ENCODE results near the gene MYOM3.

MYOM3 gene

DNA sequence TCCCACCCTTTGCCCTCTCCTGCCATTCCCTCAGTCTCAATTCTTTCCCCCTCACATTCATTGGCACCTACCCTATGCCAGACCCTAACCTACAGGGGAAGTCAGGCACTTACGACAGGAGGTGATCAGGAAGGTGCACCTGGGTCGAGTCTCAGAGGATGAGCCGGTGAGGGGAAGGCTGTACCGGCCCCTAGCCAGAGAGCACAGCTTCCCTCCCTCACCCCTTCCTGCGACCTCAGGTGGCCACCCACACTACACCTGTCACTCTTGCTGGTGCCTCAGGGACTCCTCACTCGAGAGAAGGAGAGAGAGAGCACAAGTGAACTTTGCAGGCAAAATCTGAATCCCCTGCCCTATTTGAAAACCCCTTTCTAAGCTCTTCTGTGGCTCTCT, 1.7 kb upstream of the MYOM3 start:
- DNase-seq = no peak

DNA sequence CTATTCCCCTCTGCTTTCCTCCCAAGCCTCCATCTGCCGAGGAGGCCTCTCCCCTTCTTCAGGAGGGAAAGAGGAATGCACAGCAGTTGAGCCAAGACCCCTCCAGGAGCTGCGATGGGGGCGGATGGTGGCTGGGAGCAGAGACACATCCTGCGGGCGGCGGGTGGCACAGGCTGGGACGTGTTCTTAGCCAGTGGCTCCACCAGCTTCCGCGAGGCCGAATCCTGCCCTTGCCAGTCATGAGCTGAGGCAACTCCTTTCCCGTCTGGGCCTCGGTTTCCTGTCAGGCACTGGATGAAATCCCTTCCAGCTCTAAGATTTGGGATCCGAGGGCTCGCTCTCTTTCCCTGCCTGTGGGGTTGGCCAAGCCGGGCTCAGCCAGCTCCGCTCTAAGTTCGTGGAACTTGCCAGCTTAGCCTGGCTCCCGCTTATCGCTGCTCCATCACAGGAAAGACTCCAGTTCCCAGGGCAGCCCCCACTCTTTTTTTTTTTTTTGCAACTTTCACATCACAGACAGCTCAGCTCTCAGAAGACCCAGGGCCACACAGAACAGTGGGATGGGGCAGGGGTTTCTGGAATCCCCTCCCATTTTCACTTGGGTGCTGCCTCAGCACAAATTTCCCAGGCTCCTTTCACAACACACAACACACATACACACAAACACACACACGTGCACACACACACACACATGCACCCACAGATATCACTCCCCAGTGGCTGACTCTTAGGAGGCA, 506 bp downstream of the MYOM3 start:
- DNase-seq = no peak

DNA sequence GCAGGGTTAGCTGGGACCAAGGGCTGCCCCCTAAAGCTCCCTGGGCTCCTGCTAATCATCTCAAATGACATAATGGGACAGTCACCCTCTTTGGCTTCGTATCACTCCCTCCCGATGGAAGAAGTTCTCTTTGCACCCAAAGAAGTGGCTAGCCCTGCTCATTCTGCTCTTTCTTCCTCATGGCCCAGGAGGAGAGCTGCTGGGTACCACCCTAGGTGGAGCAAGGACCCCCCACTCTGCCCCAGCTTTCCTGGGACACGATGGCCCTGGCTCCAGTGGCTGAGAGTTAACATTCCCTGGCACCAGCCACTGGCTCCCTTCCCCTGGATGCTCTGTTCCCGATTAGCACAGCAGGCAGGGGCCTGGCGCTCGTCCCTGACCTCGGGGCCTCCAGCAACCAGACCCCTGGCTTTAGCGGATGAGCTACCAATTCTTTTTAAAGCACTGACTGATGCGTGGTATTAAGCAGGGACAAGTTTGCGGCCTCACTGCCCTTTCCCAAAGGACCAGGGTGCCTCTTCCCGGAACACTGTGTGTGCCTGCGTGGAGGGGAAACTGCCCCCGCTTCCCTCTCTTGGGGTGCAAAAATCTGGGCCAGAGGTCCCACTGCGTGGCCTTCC, 1.2 kb downstream of the MYOM3 start:
- no peak for DNase-seq

DNA sequence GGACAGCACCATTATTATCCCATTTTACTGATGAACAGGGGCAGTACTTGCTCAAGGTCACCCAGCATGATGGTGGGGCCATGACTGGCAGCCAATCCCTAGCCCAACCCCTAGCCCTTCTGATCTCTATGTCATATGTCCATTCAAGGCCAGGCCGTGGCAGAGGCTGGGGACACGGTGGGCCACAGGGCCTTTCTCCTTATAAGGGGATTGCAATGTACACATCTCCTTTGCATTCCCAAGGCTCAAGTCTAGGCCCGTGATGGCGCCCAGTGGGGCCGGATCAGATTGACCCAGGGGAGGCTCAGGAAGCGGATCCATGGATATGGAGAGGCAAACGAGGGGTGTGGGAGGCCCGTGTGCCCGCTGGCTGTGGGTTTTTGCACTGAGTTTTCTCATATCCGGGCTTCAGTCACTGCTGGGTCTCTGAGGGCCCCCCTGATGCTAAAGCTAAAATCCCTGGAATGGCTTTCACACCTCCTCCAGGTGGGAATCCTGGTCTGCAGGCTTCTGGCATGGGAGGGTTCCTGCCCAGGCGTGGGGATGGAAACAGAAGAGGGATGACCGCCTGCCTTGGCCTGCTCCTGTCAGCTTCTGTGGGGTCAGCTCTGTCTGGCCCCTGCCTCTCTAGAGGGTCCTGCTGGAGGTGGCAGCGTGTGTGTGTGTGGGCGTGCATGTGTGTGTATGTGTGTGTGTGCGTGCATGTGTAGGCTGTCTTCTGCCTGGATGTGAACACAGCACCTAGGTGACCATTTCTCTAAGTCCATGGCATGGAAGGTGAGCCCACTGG, 2.1 kb downstream of the MYOM3 start:
- DNase-seq = no peak

DNA sequence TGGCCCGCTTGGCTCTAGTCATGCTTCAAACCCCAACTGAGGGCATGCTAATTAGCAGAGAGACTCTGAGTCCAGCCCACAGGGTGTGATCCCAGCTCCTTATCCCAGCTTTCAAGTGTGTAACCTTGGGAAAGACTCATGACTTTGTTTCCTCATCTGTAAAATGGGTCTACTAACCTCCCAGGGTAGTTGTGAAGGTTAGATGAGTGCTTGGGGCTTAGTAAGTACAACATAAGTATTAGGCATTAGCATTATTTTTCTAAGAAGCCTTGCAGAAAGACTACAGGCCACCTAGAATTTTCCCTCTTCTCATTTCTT, 2.8 kb downstream of the MYOM3 start:
- no peak for DNase-seq

DNA sequence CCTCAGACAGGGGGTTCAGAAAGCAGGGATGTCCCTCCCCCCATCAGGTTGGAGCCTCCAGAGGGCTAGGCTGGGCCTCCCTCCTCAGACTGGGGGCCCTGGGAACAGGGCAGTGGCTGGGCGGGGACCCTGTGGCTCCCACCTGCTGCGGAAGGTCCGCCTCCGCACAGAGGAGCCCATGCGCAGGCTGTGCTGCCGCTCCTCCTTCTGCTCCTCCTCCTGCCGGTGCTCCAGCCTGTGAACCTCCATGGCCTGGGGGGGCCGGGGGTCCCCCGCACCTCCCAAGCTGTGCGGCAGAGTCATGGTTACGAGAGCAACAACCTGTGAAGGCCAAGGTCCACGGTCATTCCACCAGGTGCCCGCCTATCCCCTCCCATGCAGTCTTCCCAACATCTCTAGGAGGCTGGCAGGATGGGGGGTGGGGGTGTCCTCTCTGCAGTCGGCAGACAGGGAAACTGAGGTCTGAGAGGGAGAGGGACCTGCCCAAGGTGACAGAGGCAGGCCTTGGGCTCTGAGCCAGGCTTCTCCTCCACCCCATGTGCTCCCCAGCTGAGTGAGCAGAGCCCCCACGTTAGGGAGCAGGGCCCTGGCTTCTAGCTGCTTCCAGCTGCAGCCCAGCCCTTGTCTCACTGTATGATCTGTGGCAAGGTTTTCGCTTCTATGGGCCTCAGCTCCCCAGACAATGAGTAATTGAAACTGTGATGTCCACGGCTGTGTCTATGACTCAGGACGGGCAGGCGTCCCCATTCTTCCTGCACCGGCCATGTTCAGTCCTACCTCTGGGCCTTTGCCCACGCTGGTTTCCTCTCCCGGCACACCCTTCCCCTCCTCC, 3.4 kb downstream of the MYOM3 start:
- DNase-seq = peak; percentile 7

DNA sequence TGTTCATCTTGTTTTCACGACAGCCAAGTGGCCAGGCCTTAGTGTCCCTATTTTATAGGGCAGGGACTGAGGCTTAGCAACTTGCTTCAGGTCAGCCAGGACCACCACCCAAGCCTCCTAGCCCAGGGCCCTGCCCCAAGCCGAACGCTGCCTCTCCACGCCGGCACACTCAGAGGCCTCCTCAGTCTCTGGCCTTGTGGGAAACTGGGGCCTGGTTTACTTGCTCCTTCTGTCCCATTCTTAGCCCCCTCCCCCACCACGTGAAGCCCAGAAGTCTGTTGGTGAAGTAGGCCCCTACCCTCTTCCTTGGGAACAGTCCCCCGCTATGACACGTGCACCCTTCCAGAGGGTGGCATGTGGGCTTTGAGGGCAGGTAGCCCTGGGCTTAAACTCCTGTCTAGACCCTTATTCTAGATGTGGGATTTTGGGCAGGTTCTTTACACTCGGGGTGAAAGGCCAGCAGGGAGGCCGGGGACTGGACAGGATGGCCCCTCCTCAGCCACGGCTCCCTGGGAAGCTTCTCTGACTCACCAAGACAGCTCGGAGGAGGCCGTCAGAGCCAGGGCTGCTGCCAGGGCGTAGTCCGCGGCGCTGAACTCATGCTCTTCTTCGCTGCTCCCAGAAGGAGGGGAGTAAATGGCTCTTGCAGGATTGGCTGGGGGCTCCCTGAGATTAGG, 4.3 kb downstream of the MYOM3 start:
- no peak for DNase-seq

DNA sequence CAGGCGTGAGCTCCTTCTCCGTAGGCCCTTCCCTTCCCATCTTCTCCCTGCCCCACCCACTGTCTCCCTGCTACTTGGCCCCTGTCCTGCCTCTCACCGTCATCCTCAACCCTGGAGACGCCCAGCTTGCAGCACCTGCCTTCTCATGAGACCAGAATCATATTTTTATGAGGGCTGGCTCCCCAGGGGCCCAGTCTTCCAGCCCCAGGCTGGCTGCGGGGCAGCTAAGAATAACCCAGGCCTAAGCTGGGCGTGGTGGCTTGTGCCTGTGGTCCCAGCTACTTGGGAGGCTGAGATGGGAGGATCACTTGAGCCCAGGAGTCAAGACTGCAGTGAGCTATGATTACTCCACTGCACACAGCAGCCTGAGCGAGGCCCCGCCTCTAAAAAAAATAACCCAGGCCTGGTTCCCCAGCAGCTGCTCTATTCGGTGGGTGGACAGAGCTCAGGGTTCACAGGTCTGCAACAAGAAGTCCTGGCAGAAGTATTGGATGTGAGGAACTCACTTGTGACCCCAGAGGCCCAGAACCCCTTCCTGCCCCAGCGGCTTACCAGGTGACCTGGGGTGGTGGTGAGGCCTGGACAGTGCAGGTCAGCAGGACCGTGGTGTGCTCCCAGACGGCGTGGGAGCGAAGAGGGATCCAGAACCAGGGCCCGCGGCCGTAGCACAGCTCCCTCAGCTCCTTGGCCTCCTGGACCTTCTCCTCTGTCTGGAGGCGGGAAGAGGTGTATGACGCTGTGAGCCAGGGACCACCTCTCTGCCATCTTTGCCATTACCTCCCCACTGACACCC, 6.4 kb downstream of the MYOM3 start:
- DNase-seq = no peak

DNA sequence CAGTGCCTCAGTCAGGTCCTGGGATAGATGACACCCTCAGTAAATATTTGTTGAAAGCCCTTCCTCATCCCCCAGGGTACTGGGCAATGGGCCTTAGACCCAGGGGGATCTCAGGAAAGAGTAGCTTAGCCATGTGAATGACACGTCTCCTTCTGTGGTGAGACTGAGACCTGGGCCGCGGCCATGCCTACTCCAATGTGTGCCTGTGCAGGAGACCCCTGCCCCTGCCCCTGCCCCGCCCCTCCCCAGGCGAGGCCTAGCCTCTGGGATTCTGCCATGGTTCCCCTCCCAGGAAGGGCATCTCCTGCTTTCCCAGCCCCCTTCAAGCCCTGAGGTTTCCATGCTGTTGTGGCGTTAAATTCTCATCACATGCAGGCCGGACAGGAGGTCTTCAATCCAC, 7.1 kb downstream of the MYOM3 start:
- no peak for DNase-seq

DNA sequence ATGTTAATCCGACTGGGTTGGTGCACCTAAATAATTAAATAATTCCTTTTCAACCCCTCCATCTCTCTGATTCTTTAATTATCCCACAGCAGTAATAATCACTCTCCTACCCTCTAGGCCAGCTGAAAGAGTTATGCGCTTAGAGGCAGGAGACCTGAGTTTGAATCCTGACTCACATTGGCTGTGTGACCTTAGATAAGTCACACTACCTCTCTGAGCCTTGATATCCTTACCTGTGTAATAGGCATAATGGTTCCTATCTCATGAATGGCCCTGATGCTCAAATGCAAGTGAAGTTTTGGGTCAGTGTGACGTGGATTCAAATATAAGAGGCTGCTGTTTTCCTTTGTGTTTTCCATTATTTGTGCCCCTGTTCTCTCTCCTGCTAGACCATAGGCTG, 8.1 kb downstream of the MYOM3 start:
- no peak for DNase-seq

DNA sequence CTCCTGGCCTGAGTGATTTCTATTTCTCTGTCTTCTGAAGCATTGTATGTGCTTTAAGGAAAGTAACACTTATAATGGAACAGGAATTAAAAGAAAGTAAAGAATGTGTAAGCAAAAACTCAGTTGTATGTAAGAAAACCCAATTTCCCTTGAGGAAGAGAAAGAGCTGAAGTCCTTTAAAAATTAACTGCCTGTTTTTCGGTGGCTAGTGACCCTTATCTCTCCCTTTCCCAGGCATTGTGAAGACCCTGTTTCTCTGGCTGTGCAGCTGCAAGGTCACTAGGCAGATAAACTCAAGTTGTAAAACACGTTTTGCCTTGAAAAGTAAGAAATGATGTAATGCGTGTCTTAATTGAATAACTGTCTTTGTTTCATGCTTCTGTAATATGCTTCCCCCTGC, 8.5 kb downstream of the MYOM3 start:
- DNase-seq = no peak

DNA sequence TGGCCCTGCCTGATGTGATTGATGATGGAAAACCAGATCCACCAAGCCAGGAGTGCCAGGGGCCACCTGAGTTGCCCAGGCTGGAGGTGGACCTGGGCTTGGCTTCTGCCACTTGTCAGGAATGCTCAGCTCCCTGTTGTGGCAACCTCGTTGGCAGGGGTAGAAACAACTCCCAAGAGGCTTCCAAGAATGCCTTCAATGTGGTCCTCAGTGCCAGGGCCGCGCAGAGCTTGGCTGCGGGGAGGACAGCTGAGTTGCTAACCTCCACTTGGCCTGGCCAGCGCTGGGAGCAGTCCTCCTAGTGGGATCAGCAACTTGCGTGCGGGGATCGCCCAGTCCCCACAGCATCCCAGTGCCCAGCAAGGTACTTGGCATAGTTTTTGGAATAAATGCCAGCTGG, 9.0 kb downstream of the MYOM3 start:
- DNase-seq = no peak

DNA sequence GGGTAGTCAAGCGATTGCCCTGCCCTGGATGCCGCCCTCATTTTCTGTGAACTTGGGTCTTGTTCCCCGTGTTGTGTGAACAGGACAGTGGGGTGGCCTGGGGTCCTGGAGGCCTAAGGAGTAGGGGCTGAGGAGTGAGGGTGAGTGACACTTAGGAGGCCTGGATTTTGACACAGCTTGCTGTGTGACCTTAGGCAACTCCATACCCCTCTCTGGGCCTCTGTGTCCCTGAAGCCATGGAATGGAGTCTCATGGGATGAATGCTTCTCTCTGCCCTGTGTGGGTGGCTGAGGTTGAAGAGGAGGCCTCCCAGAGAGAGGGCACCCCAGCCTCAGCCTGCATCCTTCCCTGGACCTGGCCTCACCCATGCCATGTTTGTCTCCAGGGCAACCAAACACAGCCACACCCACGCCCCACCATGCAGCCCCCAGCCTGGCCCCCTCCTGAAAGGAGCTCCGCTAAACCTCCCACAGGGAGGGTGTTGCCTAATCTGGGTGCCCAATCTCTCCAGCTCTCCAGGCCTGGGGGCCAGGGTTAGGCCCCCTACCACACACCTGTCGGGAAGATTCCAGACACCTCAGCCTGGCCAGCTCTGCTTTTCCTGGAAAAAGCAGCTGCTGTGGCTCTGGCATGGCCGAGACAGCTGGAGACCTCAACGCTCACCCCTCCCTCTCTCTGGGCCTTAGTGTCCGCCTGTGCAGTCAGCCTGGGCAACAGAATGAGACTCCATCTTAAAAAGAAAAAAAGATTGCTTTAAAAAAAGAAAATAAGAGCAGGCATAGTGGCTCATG, 9.9 kb downstream of the MYOM3 start:
- DNase-seq = no peak

DNA sequence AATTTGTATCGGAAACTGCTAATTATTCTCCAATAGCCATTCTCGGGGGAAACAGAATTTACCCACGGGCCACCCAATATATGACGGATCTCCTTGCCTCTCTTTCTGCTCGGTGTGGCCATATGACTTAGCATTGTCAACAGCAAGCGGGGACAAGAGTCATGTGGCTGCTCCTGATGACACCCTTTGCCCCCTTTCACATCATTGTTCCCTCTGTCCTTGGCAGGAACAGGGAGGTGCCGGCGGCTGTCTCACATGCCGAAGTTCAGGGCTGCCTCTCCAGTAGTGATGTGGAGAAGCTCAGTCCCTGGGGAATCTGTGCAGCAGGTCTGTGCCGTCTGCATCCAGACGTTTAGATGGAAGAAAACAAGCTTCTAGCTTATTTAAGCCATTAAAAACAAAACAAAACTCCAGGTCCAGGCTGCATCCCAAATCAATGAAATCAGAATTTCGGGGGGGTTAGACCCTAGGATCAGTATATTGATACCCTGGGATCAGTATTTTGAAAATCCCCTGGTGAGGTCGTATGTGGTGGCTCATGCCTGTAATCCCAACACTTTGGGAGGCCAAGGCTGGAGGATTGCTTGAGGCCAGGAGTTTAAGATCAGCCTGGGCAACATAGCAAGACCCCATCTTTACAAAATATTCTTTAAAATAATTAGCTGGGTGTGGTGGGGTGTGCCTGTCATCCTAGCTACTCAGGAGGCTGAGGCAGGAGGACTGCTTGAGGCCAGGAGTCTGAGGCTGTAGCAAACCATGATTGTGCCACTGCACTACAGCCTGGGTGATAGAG, 10.8 kb downstream of the MYOM3 start:
- no peak for DNase-seq

DNA sequence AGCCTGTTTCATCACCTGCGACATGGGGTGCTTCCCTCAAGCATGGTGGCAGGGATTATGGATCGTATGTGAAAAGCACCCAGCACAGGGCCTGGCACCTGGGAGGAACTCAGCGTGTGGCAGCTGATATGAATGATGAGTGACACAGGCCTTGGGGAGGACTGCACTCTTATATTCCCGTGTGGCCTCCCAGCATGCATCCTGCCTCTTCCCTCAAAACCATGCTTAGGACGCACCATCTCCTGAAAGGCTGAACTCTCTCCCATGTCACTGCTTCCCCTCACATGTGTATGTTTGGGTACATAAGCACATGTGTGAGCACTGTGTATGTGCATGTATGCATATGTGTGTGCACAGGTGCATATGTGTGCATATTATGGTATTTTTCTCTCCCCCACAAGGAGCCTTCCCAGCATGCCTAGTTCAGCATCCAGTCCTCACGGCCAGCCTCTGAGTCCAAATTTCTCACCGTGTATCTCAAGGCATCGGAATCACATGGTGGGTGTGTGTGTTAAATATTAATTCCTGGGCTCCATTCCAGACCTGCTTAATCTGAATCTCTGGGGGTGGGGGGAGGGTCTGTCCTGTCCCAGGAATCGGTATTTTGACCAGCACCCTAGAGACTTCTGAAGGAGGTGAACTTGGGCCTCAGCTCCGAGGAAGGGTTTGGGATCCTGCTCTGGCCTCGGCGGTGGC, 12.8 kb downstream of the MYOM3 start:
- DNase-seq = no peak

DNA sequence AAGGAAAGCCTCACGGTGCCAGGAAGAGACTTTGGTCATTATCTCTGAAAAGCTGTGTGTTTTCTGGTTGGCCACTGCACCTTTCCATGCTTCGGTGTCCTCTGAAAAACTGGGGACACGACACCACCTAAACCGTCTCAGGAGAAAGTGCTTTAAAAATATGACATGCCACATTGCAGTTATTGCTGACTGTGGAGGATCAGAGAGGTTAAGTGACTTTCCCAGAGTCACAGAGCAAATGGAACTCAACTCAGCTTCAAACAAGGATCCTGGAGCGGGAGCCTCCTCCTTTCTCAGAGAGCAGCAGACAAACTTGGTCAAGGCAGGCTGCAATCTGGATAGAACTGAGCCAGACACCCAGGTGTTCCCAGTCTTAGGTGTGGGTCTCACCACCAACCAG, 13.8 kb downstream of the MYOM3 start:
- no peak for DNase-seq

DNA sequence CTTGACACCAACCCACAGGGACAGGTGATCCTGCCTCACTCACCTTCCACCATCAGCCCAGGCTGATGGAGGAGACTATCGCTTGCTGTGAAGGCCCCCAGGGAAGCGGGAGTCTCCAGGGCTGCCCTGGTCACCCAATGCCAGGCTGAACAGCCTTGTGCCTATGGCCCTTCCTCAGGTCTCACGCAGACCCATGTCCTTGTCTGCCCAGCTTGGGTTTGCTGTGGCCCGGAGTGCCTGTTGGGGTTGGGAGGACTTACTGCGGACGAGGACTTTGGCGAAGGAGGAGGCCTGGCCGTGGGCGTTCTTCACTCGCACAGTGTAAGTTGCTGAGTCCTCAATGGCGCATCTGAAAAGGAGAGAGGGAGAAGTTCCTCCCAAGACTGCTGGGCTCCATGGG, 14.3 kb downstream of the MYOM3 start:
- DNase-seq = no peak

DNA sequence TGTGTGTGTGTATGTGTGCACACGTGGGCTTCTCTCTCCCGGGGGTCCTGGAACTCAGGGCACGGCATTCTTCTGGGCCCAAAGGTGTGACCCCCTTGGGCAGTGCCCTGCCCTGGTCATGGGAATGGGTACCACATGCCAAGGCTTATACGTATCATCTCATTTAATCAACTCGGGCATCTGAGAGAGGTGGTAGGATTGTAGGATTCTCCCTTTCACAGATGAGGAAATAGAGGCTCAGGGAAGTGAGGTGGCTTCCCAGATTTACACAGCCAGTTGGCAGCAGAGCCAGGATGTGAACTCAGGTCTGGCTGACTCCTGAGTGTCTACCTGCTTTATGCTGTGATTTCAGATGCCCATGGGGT, 15.2 kb downstream of the MYOM3 start:
- DNase-seq = no peak

DNA sequence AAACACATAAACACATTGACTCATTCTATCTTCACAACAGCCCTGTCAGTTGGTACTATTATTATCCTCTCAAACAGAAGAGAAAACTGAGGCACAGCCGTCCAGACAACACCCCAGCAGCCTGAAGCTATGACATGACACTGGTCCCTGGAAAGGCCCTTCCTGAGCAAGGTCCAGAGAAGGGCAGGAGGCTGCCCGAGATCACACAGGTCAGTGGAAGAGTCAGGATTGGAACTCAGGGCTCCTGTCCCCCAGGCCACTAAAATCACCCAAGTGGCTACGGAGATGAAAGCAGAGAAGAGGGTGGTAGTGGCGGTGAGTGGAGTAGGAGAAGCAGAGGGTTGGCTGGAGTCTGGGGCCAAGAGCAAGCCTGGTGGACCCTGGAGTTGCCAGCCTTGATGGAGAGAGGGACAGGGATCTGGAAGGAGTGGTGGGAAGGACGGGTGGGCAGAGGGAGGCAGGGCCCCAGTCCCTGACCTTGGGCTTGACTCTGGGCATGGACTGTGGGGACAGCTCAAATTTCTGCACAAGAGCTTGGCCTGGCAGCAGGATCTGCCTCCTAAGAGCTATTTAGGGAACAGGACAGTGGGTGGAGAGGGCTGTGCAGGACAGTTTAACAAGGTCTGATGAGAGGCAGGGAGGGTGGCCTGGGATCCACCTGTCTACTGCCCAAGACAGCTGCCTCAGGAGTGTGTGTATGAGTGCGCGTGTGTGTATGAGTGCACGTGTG, 15.8 kb downstream of the MYOM3 start:
- no peak for DNase-seq
